ENCODE data around the gene SRL.
"Not testable (repeated sequence)": the region's sequence is repeated elsewhere in the genome, so short reads cannot be mapped to it uniquely, and the experiment has no call there.

SRL gene

GRCh38 chr16:4227040-4227332 lies 14.9 kb downstream of the SRL start:
- no peak for DNase-seq (ENCODE audit: low spot score)

- DNase-seq (ENCODE audit: low spot score) = no peak
Observed at GRCh38 chr16:4226251-4227039, 15.4 kb downstream of the SRL start.

DNA sequence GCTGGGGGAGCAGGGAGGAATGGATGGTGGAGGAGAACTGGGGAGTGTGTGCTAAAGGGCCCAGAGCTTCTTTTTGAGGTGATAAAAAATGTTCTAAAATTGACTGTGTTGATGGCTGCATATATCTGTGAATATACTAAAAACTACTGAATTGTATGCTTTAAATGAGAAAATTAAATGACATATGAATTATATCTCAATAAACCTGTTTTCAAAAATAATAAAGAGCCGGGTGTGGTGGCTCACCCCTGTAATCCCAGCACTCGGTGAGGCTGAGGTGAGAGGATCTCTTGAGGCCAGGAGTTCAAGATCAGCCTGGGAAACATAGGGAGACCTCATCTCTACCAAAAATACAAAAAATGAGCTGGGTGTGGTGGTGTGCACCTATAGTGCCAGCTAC lies 16.8 kb downstream of the SRL start:
- no peak for DNase-seq (ENCODE audit: low spot score)

- no peak for DNase-seq (ENCODE audit: low spot score)
Observed at GRCh38 chr16:4220358-4220757, 21.5 kb downstream of the SRL start.

GRCh38 chr16:4218202-4218601 lies 23.7 kb downstream of the SRL start:
- DNase-seq (ENCODE audit: low spot score) = no peak

- peak; percentile 53 for DNase-seq (ENCODE audit: low spot score)
Observed at GRCh38 chr16:4217204-4218131, 24.4 kb downstream of the SRL start.

DNA sequence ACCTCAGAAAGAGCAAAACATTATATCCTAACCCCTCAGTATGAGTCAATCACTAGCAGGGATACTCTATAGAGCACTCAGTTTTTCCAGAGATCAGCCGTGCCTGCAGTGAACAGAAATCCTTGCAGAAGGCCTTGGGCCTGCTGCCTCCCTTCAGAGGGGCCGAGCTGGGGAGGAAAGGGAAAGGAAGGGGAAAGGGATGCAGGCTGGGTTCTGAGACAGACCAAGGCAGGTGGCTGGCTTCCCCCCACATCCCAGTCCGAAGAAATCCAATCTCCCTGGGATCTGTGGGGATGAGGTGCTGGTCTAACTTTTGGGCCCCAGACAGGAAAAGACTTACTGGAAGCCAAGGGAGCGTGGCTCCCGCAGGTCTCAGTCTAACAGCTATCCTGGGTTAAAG lies 25.3 kb downstream of the SRL start:
- no peak for DNase-seq (ENCODE audit: low spot score)

GRCh38 chr16:4215106-4215505 lies 26.8 kb downstream of the SRL start:
- no peak for DNase-seq (ENCODE audit: low spot score)

DNA sequence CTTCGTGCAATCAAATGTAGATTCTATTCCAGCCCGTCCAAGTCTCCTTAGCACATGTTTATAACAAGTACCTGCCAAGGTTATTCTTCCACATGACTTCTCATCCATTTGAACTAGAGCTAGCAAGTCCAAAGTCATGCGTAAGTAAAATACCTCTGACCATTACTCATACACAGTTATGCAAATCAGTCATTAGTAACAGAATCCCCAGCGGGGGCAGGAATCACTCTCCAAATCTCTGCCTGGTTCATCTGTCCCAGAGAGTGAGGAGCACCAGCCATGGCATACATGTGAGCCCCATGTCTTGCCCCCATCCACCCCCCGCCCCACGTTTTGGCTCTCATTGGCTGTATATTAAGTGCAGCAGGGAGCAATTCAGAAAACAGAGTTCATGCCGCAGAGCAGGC lies 27.7 kb downstream of the SRL start:
- DNase-seq (ENCODE audit: low spot score) = no peak

GRCh38 chr16:4213737-4214136 lies 28.1 kb downstream of the SRL start:
- DNase-seq (ENCODE audit: low spot score) = no peak

GRCh38 chr16:4212934-4213296 lies 29.0 kb downstream of the SRL start:
- no peak for DNase-seq (ENCODE audit: low spot score)

GRCh38 chr16:4212211-4212933 lies 29.5 kb downstream of the SRL start:
- DNase-seq (ENCODE audit: low spot score) = no peak

DNA sequence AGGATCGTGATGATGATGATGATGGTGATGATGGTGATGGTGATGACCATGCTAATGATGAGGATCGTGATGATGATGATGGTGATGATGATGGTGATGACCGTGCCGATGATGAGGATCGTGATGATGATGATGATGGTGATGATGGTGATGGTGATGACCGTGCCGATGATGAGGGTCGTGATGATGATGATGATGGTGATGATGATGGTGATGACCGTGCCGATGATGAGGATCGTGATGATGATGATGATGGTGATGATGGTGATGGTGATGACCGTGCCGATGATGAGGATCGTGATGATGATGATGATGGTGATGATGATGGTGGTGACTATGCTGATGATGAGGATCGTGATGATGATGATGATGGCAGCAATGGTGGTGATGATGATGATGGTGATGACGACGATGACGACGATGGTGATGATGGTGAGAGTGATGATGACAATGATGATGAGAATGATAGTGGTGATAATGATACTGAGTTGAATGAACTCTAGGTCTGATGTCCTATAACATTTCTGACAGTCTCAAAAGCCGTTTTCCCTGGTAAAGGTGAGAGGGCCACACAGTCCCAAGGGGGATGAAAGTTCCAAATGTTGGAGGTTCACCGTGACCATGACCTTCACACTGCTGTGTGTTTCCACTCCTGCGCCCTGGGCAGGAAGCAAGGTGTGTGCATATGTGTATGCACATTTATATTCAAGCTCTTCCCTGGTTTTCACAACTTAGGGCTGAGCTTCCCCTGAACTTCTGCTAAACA lies 30.3 kb downstream of the SRL start:
- DNase-seq (ENCODE audit: low spot score) = not testable (repeated sequence)

- DNase-seq (ENCODE audit: low spot score) = no peak
Observed at GRCh38 chr16:4209666-4210065, 32.2 kb downstream of the SRL start.

GRCh38 chr16:4208341-4208751 lies 33.5 kb downstream of the SRL start:
- DNase-seq (ENCODE audit: low spot score) = no peak

- no peak for DNase-seq (ENCODE audit: low spot score)
Observed at GRCh38 chr16:4207683-4208340, 34.1 kb downstream of the SRL start.

- DNase-seq (ENCODE audit: low spot score) = no peak
Observed at GRCh38 chr16:4207229-4207628, 34.7 kb downstream of the SRL start.

DNA sequence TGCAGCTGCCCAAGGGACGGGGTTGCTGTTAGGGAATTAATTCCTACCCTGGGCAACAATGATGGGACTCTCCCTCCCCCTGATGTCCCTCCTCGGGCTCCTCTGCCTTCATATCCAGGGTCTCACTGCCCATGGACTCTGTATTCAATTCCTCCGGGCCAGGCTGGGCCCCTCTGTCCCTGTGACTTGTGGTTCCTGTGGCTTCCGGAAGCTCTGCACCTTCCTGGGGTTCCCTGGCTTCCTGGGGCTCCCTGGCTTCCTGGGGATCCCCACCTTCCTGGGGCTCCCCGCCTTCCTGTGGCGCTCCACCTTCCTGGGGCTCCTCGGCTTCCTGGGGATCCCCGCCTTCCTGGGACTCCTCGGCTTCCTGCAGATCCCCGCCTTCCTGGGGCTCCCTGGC lies 35.2 kb downstream of the SRL start:
- no peak for DNase-seq (ENCODE audit: low spot score)

DNA sequence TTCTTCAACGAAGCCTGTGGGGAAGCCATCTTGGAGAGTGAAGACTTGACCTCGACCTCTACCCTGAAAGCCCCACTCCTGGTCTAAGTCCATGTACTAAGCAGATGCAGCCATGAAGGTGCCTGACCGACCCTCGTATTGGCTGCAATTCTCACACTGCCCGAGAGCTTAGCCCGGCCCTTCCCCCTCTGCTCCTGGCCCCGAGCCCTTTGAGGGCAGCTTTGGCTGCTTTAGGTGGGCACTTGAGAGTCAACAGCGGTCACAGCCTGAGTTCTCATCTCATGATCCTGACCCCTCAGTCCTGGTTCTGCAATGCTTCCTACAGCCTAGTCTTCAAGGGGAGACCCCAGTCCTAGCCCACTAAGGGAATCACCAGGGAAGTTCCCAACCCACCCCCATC lies 35.9 kb downstream of the SRL start:
- no peak for DNase-seq (ENCODE audit: low spot score)

GRCh38 chr16:4204521-4204920 lies 37.4 kb downstream of the SRL start:
- DNase-seq (ENCODE audit: low spot score) = no peak

DNA sequence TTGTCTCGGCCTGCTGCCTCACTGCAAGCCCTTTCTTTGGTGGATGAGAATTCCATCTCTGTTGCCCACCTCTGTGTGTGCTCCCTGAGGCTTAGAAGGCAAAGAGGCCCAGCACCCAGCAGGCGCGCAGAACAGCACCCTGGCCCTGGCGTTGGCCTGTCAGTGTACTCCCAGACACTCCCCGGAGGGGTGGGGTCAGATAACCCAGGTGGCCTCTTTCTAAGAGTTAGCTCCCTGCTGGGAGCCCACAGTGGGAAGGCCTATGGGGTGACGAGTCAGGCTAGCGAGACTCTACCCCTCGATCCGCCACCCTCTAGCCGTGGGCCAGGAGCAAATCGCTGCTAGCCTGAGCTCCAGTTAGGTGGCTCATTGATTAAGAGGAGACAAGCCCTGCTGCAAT lies 38.1 kb downstream of the SRL start:
- no peak for DNase-seq (ENCODE audit: low spot score)

All from SK-N-DZ (cell line).